SK-N-SH (cell line): Measurements from ENCODE around the gene FANCG. TPM values are rescaled to one million over a fixed set of nuclear protein-coding genes. Genes with fewer than 3 reads are reported as not detected.

ENCODE experiments used
- CTCF ChIA-PET: fragments of 300-600, 350-600 bp; formaldehyde crosslinking; extraction: SDS; loops from one replicate; lab custom pipeline; 2021; lab: Yijun Ruan, JAX
- POLR2A ChIA-PET: fragments of 350-600 bp; sonication (Branson Sonifier 250); formaldehyde crosslinking; extraction: SDS; loops from one replicate; lab custom pipeline; 2020; ENCODE audit warnings: antibody characterized with exemption, inconsistent platforms; lab: Yijun Ruan, JAX
- DNase-seq: peaks from one replicate; pipeline ENCODE4 v3.0.0; 2012
- H2AFZ ChIP-seq: fragments of 200-600 bp; sonication (generic); 2 replicates; pipeline ENCODE4 v1.8.1; 2016; ENCODE audit warnings: antibody characterized with exemption, mild to moderate bottlenecking, low read depth
- H3F3A ChIP-seq: fragments of 200-600 bp; sonication (generic); replicated peaks from 2 replicates; pipeline ENCODE3; 2016; ENCODE audit warnings: antibody characterized with exemption, mild to moderate bottlenecking; ENCODE audit not compliant: insufficient read depth
- H3K27ac ChIP-seq, 2 experiments: fragments of 200-500 bp in 1 of 2; fragments of 200-600 bp in 1 of 2; sonication (Bioruptor generic) in 1 of 2; sonication (generic), shearing (Covaris generic) in 1 of 2; 2 replicates each; pipeline versions ENCODE4 v1.5.1 to v1.6.1; 2014 to 2016; ENCODE audit warnings: low read depth in 2 of 2, inconsistent platforms in 1 of 2, low read length in 1 of 2, mild to moderate bottlenecking in 1 of 2, mixed read lengths in 1 of 2
- H3K27me3 ChIP-seq: fragments of 200-600 bp; sonication (generic), shearing (Covaris generic); 2 replicates; pipeline ENCODE4 v1.6.1; 2016; ENCODE audit warnings: mixed run types; ENCODE audit not compliant: insufficient read depth
- H3K36me3 ChIP-seq, 2 experiments: fragments of 200-500 bp in 1 of 2; fragments of 200-600 bp in 1 of 2; sonication (Bioruptor generic) in 1 of 2; sonication (generic) in 1 of 2; replicated peaks in 1 of 2; 2 replicates each; pipeline versions ENCODE3 to v1.5.1; 2014 to 2016; ENCODE audit warnings: low read length in 1 of 2, mild to moderate bottlenecking in 1 of 2; ENCODE audit not compliant: insufficient read depth in 2 of 2, control insufficient read depth in 1 of 2
- H3K4me1 ChIP-seq, 2 experiments: fragments of 200-500 bp in 1 of 2; fragments of 200-600 bp in 1 of 2; sonication (Bioruptor generic) in 1 of 2; sonication (generic), shearing (Covaris generic) in 1 of 2; 2 replicates each; pipeline versions ENCODE4 v1.5.1 to v1.6.1; 2014 to 2016; ENCODE audit warnings: low read depth in 1 of 2, low read length in 1 of 2, mixed run types in 1 of 2; ENCODE audit not compliant: insufficient read depth in 2 of 2, control insufficient read depth in 1 of 2
- H3K4me2 ChIP-seq: fragments of 200-600 bp; sonication (generic), shearing (Covaris generic); 2 replicates; pipeline ENCODE4 v1.6.1; 2017; ENCODE audit warnings: mixed run types
- H3K4me3 ChIP-seq, 2 experiments: fragments of 200-500 bp in 1 of 2; fragments of 200-600 bp in 1 of 2; sonication (Bioruptor generic) in 1 of 2; sonication (generic), shearing (Covaris generic) in 1 of 2; 2 replicates each; pipeline versions ENCODE4 v1.5.1 to v1.8.1; 2014 to 2016; ENCODE audit warnings: low read depth in 2 of 2, inconsistent platforms in 1 of 2, low read length in 1 of 2, mild to moderate bottlenecking in 1 of 2, mixed read lengths in 1 of 2, moderate library complexity in 1 of 2
- H3K79me2 ChIP-seq: fragments of 200-600 bp; sonication (generic); 2 replicates; pipeline ENCODE4 v1.8.1; 2017; ENCODE audit warnings: mild to moderate bottlenecking; ENCODE audit not compliant: insufficient read depth
- H3K9ac ChIP-seq: fragments of 200-600 bp; sonication (generic); 2 replicates; pipeline ENCODE4 v1.6.1; 2017; ENCODE audit warnings: mixed run types
- H3K9me2 ChIP-seq: fragments of 200-600 bp; sonication (generic); 2 replicates; pipeline ENCODE4 v1.6.1; 2017; ENCODE audit warnings: mixed run types
- H3K9me3 ChIP-seq: fragments of 200-600 bp; sonication (generic); 2 replicates; pipeline ENCODE4 v1.6.1; 2017; ENCODE audit warnings: mixed run types, mild to moderate bottlenecking, moderate library complexity
- H4K20me1 ChIP-seq: fragments of 200-600 bp; sonication (generic); 2 replicates; pipeline ENCODE4 v1.6.1; 2017; ENCODE audit warnings: mild to moderate bottlenecking, mixed run types; ENCODE audit not compliant: insufficient read depth
- CTCF ChIP-seq: fragments of 200-600 bp; sonication (generic); IDR thresholded peaks from 2 replicates; pipeline ENCODE4 v1.6.1; 2017; ENCODE audit warnings: antibody characterized with exemption, mild to moderate bottlenecking, moderate library complexity
- EZH2phosphoT487 ChIP-seq: fragments of 200-600 bp; sonication (generic); IDR thresholded peaks from 2 replicates; pipeline ENCODE4 v1.6.1; 2017; ENCODE audit warnings: low read depth, mixed run types, mild to moderate bottlenecking, antibody characterized with exemption, moderate library complexity, borderline replicate concordance
- FOSL2 ChIP-seq: IDR thresholded peaks from 2 replicates; pipeline ENCODE4 v1.4.0; 2012; ENCODE audit warnings: low read depth, mild to moderate bottlenecking, moderate library complexity, borderline replicate concordance
- FOXJ3 ChIP-seq: sonication (generic); formaldehyde crosslinking; IDR thresholded peaks from 2 replicates; pipeline ENCODE4 v1.5.1; 2020; ENCODE audit warnings: mild to moderate bottlenecking, missing genetic modification reagents
- FOXM1 ChIP-seq: IDR thresholded peaks from 2 replicates; pipeline ENCODE4 v1.4.0; 2012; ENCODE audit warnings: low read depth, mild to moderate bottlenecking
- GATA2 ChIP-seq: sonication (generic); formaldehyde crosslinking; IDR thresholded peaks from 2 replicates; pipeline ENCODE4 v1.5.0; 2020; ENCODE audit warnings: mild to moderate bottlenecking, missing genetic modification reagents
- MAX ChIP-seq: IDR thresholded peaks from 2 replicates; pipeline ENCODE4 v1.4.0; 2012; ENCODE audit warnings: low read depth
- MEF2A ChIP-seq: IDR thresholded peaks from 2 replicates; pipeline ENCODE4 v1.4.0; 2012; ENCODE audit warnings: low read depth, borderline replicate concordance
- MXI1 ChIP-seq: IDR thresholded peaks from 2 replicates; pipeline ENCODE4 v1.6.1; 2012; ENCODE audit warnings: mild to moderate bottlenecking, low read depth, low read length, improper control_type of control experiment
- NFIC ChIP-seq: IDR thresholded peaks from 2 replicates; pipeline ENCODE4 v1.4.0; 2012; ENCODE audit warnings: borderline replicate concordance
- RCOR1 ChIP-seq: fragments of 150-350 bp; IDR thresholded peaks from 2 replicates; pipeline ENCODE4 v1.6.1; 2017; ENCODE audit warnings: antibody characterized with exemption, low read length
- RXRA ChIP-seq: IDR thresholded peaks from 2 replicates; pipeline ENCODE4 v1.4.0; 2012; ENCODE audit warnings: low read depth, mild to moderate bottlenecking, borderline replicate concordance
- SIN3A ChIP-seq: IDR thresholded peaks from 2 replicates; pipeline ENCODE4 v1.6.1; 2012; ENCODE audit warnings: low read depth, mild to moderate bottlenecking, low read length, moderate library complexity, borderline replicate concordance
- SMC3 ChIP-seq: IDR thresholded peaks from 2 replicates; pipeline ENCODE4 v1.6.1; 2012; ENCODE audit warnings: low read depth, low read length, improper control_type of control experiment
- TCF12 ChIP-seq: IDR thresholded peaks from 2 replicates; pipeline ENCODE4 v1.4.0; 2012
- TEAD4 ChIP-seq: IDR thresholded peaks from 2 replicates; pipeline ENCODE4 v1.4.0; 2012; ENCODE audit warnings: mild to moderate bottlenecking, borderline replicate concordance; ENCODE audit not compliant: insufficient read depth
- YY1 ChIP-seq: IDR thresholded peaks from 2 replicates; pipeline ENCODE4 v1.4.0; 2012; ENCODE audit warnings: low read depth, mild to moderate bottlenecking
- ZBTB33 ChIP-seq: IDR thresholded peaks from 2 replicates; pipeline ENCODE4 v1.4.0; 2012; ENCODE audit warnings: low read depth, borderline replicate concordance
- WGBS: methylation state at CpG from one replicate; pipeline ENCODE4 v1.1.6; 2017; ENCODE audit warnings: low lambda C conversion rate; 5-methylcytosine and 5-hydroxymethylcytosine counted together
- polyA plus RNA-seq, 3 experiments: library from polyadenylated mRNA; depleted of rRNA; stranded (reverse); fragments of >200 nt; gene quantifications; 2 replicates each; pipeline ENCODE4 v1.2.3, GENCODE V29; 2012

Gene FANCG
- polyA plus RNA-seq, 1 of the 3 experiments (the other 2 are of a cell fraction): 25.6 TPM

GRCh38 chr9:35105571-35106342 is 26.0 kb upstream of the FANCG start:
- Histone ChIP-seq H3K9ac (no peak overlapping the region), H3K4me1 (peaks cover 24 to 35% of the 10 kb centered on the region in 2 experiments), H2AFZ (no peak overlapping the region), H3K79me2 (peaks cover 50% of the 10 kb centered on the region), H3K27me3 (no peaks in the 10 kb centered on the region), H3K4me3 (no peak overlapping the region), H3F3A (peaks cover 21% of the 10 kb centered on the region), H3K36me3 (peaks cover 25 to 59% of the 10 kb centered on the region in 2 experiments), H4K20me1 (peaks cover 19% of the 10 kb centered on the region; the same call in 1 of the 2 replicates)
- CTCF ChIA-PET: interaction anchor here (1.0 to 3.8 kb wide), 4 partner anchors 10 to 206 kb away, joined by 3 to 25 read pairs (median 9); partner anchors contain the start of genes ATOSB and PIGO
- no peak for DNase-seq
- no peak for TF ChIP-seq YY1
- TF ChIP-seq ZBTB33: no peak
- no peak for TF ChIP-seq MXI1
- TF ChIP-seq NFIC: no peak
- no peak for TF ChIP-seq GATA2
- no peak for TF ChIP-seq SIN3A
- no peak for TF ChIP-seq FOXM1
- TF ChIP-seq TCF12: no peak
- no peak for TF ChIP-seq TEAD4
- TF ChIP-seq CTCF: no peak
- TF ChIP-seq FOSL2: no peak
- TF ChIP-seq EZH2phosphoT487: no peak
- TF ChIP-seq RCOR1: no peak
- no peak for TF ChIP-seq SMC3
- TF ChIP-seq MAX: no peak
- no peak for TF ChIP-seq MEF2A
- TF ChIP-seq FOXJ3: no peak
- TF ChIP-seq RXRA: no peak
- TF ChIP-seq, all 33 proteins: peak for 0
- POLR2A ChIA-PET: interaction anchor here (4.0 kb wide), 1 partner anchor 9 kb away, joined by 35 read pairs; the partner anchor contains the start of gene ATOSB
- Histone ChIP-seq H3K9me3 (no peaks in the 10 kb centered on the region), H3K4me2 (no peak overlapping the region), H3K27ac (no peak overlapping the region), H3K9me2 (no peaks in the 10 kb centered on the region)
- WGBS: 92% methylated on average over 13 of the region's 13 CpGs
